ENCODE measurements around the gene TIMP2. TPM values are rescaled to one million over a fixed set of nuclear protein-coding genes. Genes with fewer than 3 reads are reported as not detected.
A peak's percentile ranks its signal among the peaks of the same experiment; 100 is the strongest.

Gene TIMP2
- total and polyA plus RNA-seq, 2 experiments from 2014 or later: 103 to 587 TPM

DNA sequence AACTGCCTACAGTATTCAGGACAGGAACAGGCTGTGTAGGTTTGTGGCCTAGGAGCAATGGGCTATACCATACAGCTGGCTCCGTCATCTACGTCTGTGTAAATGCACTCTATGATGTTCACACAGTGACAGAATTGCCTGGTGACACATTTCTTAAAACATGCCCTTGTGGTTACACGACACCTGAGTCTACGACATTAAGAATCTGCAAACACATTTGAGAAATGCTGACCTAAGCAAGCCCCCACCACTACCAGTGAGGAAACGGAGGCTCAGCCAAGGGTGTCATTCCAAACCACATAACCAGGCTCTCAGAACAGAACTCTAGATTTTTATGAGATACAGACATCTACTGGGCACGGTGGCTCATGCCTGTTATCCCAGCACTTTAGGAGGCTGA lies 108.1 kb downstream of the TIMP2 start:
- Histone ChIP-seq H3K4me1 (ENCODE audit: insufficient read depth) (peaks cover 5% of the 10 kb centered on the region; the same call in 1 of the 2 replicates), H3K36me3 (ENCODE audit: low read depth) (peaks cover 65% of the 10 kb centered on the region), H3K27ac (no peak overlapping the region), H3K9me2 (ENCODE audit: insufficient read depth) (no peaks in the 10 kb centered on the region), H2AFZ (no peak overlapping the region), H3K27me3 (replicated peaks; ENCODE audit: insufficient read depth) (no peaks in the 10 kb centered on the region), H4K20me1 (ENCODE audit: insufficient read depth) (no peaks in the 10 kb centered on the region), H3F3A (ENCODE audit: insufficient read depth) (no peaks in the 10 kb centered on the region), H3K9me3 (ENCODE audit: low read depth) (no peaks in the 10 kb centered on the region), H3K9ac (no peak overlapping the region), H3K79me2 (ENCODE audit: insufficient read depth) (peaks cover 36% of the 10 kb centered on the region), H3K4me3 (no peak overlapping the region), H3K4me2 (ENCODE audit: unreplicated experiment) (no peak overlapping the region)
- in situ Hi-C loops (cut with MboI): no loop called here
- TF ChIP-seq EZH2 (IDR thresholded peaks at IDR 0.05; ENCODE audit: insufficient read depth, poor library complexity, severe bottlenecking): no peak
- no peak for TF ChIP-seq EZH2phosphoT487 (IDR thresholded peaks at IDR 0.05; ENCODE audit: insufficient read depth, low read depth)
- no peak for DNase-seq
- 79 to 86% methylated on average over 6 of the region's 6 CpGs for WGBS, 2 experiments (ENCODE audit: low coverage in 1 of 2, low lambda C conversion rate in 2 of 2, missing lambda C conversion rate in 2 of 2)

DNA sequence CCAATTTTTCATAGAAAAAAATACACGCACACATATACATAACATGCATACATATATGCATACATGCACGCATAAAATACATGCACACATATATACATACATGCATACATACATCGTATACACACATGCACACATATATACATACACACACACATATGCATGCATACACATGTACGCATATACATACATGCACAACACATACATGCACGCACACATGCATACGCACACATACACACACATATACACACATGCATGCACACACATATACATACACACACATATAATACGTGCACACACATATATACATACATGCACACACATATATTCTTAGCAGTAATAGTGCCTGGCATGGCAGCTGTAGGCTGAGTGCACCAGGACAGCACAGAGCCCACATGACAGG lies 109.5 kb downstream of the TIMP2 start:
- TF ChIP-seq EZH2phosphoT487 (IDR thresholded peaks at IDR 0.05; ENCODE audit: insufficient read depth, low read depth) (no peak), EZH2 (IDR thresholded peaks at IDR 0.05; ENCODE audit: insufficient read depth, poor library complexity, severe bottlenecking) (no peak)
- 90 to 93% methylated on average over 7 of the region's 7 CpGs for WGBS, 2 experiments (ENCODE audit: low coverage in 1 of 2, low lambda C conversion rate in 2 of 2, missing lambda C conversion rate in 2 of 2)
- Histone ChIP-seq H3K4me2 (ENCODE audit: unreplicated experiment) (no peak overlapping the region), H3K4me3 (no peak overlapping the region), H3K9me2 (ENCODE audit: insufficient read depth) (no peaks in the 10 kb centered on the region), H4K20me1 (ENCODE audit: insufficient read depth) (no peaks in the 10 kb centered on the region), H2AFZ (no peak overlapping the region), H3K79me2 (ENCODE audit: insufficient read depth) (peaks cover 29% of the 10 kb centered on the region), H3K36me3 (ENCODE audit: low read depth) (peaks cover 75% of the 10 kb centered on the region), H3K9me3 (ENCODE audit: low read depth) (no peaks in the 10 kb centered on the region), H3K27me3 (replicated peaks; ENCODE audit: insufficient read depth) (no peaks in the 10 kb centered on the region), H3K27ac (no peak overlapping the region), H3K4me1 (ENCODE audit: insufficient read depth) (no peaks in the 10 kb centered on the region), H3K9ac (no peak overlapping the region), H3F3A (ENCODE audit: insufficient read depth) (0 out of 2 replicates have a peak, but pooled peaks cover 3% of the 10 kb centered on the region)
- no peak for DNase-seq
- in situ Hi-C loops (cut with MboI): no loop called here

DNA sequence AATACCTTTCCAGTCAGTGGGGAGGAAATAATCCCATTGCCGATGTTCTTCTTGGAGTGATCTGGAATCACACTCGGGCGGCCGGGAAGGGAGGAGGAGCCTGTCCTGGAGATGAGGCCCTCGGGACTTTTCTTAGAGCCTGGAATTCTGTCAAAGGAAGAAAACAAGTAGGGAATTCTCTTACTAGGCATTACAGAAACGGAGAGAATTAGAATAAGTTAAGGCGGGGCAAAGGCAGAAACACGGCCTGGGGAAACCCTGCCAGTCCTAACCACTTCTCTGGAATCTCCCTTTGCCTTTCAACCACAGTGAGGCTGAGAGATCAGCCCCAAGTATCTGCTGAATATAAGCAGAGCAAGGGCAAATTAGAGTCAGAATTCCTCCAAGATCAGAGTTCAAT lies 112.3 kb downstream of the TIMP2 start:
- Histone ChIP-seq H3K36me3 (ENCODE audit: low read depth) (peaks cover 61% of the 10 kb centered on the region), H3F3A (ENCODE audit: insufficient read depth) (peaks cover 29% of the 10 kb centered on the region), H3K4me2 (ENCODE audit: unreplicated experiment) (no peak overlapping the region), H3K9me2 (ENCODE audit: insufficient read depth) (no peaks in the 10 kb centered on the region), H2AFZ (no peak overlapping the region), H3K9me3 (ENCODE audit: low read depth) (no peaks in the 10 kb centered on the region), H4K20me1 (ENCODE audit: insufficient read depth) (no peaks in the 10 kb centered on the region), H3K27me3 (replicated peaks; ENCODE audit: insufficient read depth) (no peaks in the 10 kb centered on the region), H3K4me1 (ENCODE audit: insufficient read depth) (no peaks in the 10 kb centered on the region), H3K27ac (no peak overlapping the region), H3K9ac (no peak overlapping the region), H3K4me3 (no peak overlapping the region), H3K79me2 (ENCODE audit: insufficient read depth) (peaks cover 14% of the 10 kb centered on the region)
- in situ Hi-C loops (cut with MboI): no loop called here
- no peak for TF ChIP-seq EZH2 (IDR thresholded peaks at IDR 0.05; ENCODE audit: insufficient read depth, poor library complexity, severe bottlenecking)
- TF ChIP-seq EZH2phosphoT487 (IDR thresholded peaks at IDR 0.05; ENCODE audit: insufficient read depth, low read depth): no peak
- 35 to 43% methylated on average over 8 of the region's 8 CpGs for WGBS, 2 experiments (ENCODE audit: low coverage in 1 of 2, low lambda C conversion rate in 2 of 2, missing lambda C conversion rate in 2 of 2)
- no peak for DNase-seq

DNA sequence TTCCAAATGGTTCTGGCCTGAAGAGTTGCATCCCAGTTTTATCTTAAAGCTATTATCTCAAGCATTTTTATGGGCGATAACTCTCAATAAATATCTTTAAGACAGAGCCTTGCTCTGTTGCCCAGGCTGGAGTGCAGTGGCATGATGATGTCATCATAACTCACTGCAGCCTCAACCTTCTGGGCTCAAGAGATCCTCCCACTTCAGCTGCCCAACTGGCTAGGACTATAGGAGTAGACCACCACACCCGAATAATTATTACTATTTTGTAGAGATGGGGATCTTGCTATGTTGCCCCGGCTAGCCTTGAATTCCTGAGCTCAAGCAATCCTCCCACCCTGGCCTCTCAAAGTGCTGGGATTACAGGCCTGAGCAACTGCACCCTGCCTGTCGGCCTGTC lies 117.0 kb downstream of the TIMP2 start:
- peaks cover 36% of the 10 kb centered on the region for H3K79me2 ChIP-seq (ENCODE audit: insufficient read depth)
- in situ Hi-C loops (cut with MboI): no loop called here
- DNase-seq: peak; percentile 59

DNA sequence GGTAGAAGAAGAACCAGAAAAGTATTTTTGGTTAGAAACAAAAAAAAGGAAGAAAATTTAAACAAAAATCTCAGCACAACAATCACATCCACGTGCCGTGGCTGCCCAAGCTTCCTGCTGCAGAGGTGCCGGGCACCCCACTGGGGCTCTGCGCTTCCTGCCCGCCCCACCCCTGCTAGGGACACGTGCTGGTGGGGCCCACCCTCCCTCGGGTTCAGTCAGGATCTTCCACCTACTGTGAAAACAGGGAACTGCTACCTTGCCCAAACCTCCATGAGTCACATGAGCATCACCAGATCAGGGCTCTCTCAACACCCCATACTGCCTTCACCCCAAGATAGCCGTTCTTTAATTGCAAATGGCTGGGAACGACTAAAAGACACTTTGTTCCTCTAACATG lies 118.7 kb downstream of the TIMP2 start:
- H3K27me3 ChIP-seq (replicated peaks; ENCODE audit: insufficient read depth): no peaks in the 10 kb centered on the region
- H3K9me3 ChIP-seq (ENCODE audit: low read depth): no peaks in the 10 kb centered on the region
- TF ChIP-seq EZH2 (IDR thresholded peaks at IDR 0.05; ENCODE audit: insufficient read depth, poor library complexity, severe bottlenecking) (no peak), EZH2phosphoT487 (IDR thresholded peaks at IDR 0.05; ENCODE audit: insufficient read depth, low read depth) (no peak)
- H3F3A ChIP-seq (ENCODE audit: insufficient read depth): peaks cover 29% of the 10 kb centered on the region
- H3K4me3 ChIP-seq: no peak overlapping the region
- H2AFZ ChIP-seq: no peak overlapping the region
- in situ Hi-C loops (cut with MboI): no loop called here
- DNase-seq: no peak
- H3K4me1 ChIP-seq (ENCODE audit: insufficient read depth): no peaks in the 10 kb centered on the region
- 79 to 82% methylated on average over 9 of the region's 9 CpGs for WGBS, 2 experiments (ENCODE audit: low coverage in 1 of 2, low lambda C conversion rate in 2 of 2, missing lambda C conversion rate in 2 of 2)
- H3K36me3 ChIP-seq (ENCODE audit: low read depth): peaks cover 47% of the 10 kb centered on the region
- H3K79me2 ChIP-seq (ENCODE audit: insufficient read depth): peaks cover 46% of the 10 kb centered on the region
- H3K9ac ChIP-seq: no peak overlapping the region
- H3K27ac ChIP-seq: no peak overlapping the region
- no peaks in the 10 kb centered on the region for H3K9me2 ChIP-seq (ENCODE audit: insufficient read depth)
- no peak overlapping the region for H3K4me2 ChIP-seq (ENCODE audit: unreplicated experiment)
- no peaks in the 10 kb centered on the region for H4K20me1 ChIP-seq (ENCODE audit: insufficient read depth)

More for the DNA sequence above, 117.0 kb downstream of the TIMP2 start:
- no peak for TF ChIP-seq EZH2 (IDR thresholded peaks at IDR 0.05; ENCODE audit: insufficient read depth, poor library complexity, severe bottlenecking)
- no peak for TF ChIP-seq EZH2phosphoT487 (IDR thresholded peaks at IDR 0.05; ENCODE audit: insufficient read depth, low read depth)
- H4K20me1 ChIP-seq (ENCODE audit: insufficient read depth): no peaks in the 10 kb centered on the region
- no peaks in the 10 kb centered on the region for H3K9me3 ChIP-seq (ENCODE audit: low read depth)
- H2AFZ ChIP-seq: no peak overlapping the region
- H3K4me1 ChIP-seq (ENCODE audit: insufficient read depth): no peaks in the 10 kb centered on the region
- 53 to 62% methylated on average over 4 of the region's 4 CpGs for WGBS, 2 experiments (ENCODE audit: low coverage in 1 of 2, low lambda C conversion rate in 2 of 2, missing lambda C conversion rate in 2 of 2)
- H3K4me2 ChIP-seq (ENCODE audit: unreplicated experiment): no peak overlapping the region
- no peaks in the 10 kb centered on the region for H3K27me3 ChIP-seq (replicated peaks; ENCODE audit: insufficient read depth)
- H3K4me3 ChIP-seq: no peak overlapping the region
- no peaks in the 10 kb centered on the region for H3K9me2 ChIP-seq (ENCODE audit: insufficient read depth)
- no peak overlapping the region for H3K9ac ChIP-seq
- H3K36me3 ChIP-seq (ENCODE audit: low read depth): peaks cover 57% of the 10 kb centered on the region
- H3K27ac ChIP-seq: no peak overlapping the region
- peaks cover 29% of the 10 kb centered on the region for H3F3A ChIP-seq (ENCODE audit: insufficient read depth)

Measured in GM23248 (cell line).